Esophagus muscularis mucosa (tissue), 4 donors: ENCODE data around the gene UMPS. TPM values are rescaled to one million over a fixed set of nuclear protein-coding genes. Genes with fewer than 3 reads are reported as not detected.

ENCODE experiments used
- DNase-seq: peaks from one replicate; pipeline ENCODE4 v3.0.0-alpha.2; 2017; ENCODE audit errors: extremely low spot score
- H3K27ac ChIP-seq, 4 donors: fragments of 200-600 bp; sonication (generic); replicated peaks in 1 of 4; 1 replicate in 3 of 4; 2 replicates in 1 of 4; pipeline ENCODE4 v1.5.1; 2016 to 2019; ENCODE audit warnings: mild to moderate bottlenecking in 1 of 4
- H3K27me3 ChIP-seq, 4 donors: fragments of 200-600 bp; sonication (generic); one replicate each; pipeline versions ENCODE4 v1.5.1 to v1.6.0; 2016 to 2019
- H3K36me3 ChIP-seq, 4 donors: fragments of 200-600 bp; sonication (generic); one replicate each; pipeline ENCODE4 v1.5.1; 2016 to 2019
- H3K4me1 ChIP-seq, 4 donors: fragments of 200-600 bp; sonication (generic); one replicate each; pipeline ENCODE4 v1.5.1; 2016 to 2019
- H3K4me3 ChIP-seq, 4 donors: fragments of 200-600 bp; sonication (generic); 1 replicate in 2 of 4; 2 replicates in 2 of 4; pipeline ENCODE4 v1.5.1; 2016 to 2019; ENCODE audit warnings: mild to moderate bottlenecking in 4 of 4, moderate library complexity in 1 of 4
- H3K9me3 ChIP-seq, 4 donors: fragments of 200-600 bp; sonication (generic); 1 replicate in 3 of 4; 2 replicates in 1 of 4; pipeline ENCODE4 v1.5.1; 2016 to 2019
- CTCF ChIP-seq, 3 experiments: fragments of 200-600 bp in 2 of 3; fragments of 450-650 bp in 1 of 3; sonication (generic) in 2 of 3; IDR thresholded peaks; one replicate each; pipeline ENCODE4 v1.5.1; 2017 to 2019; ENCODE audit warnings: antibody characterized with exemption in 3 of 3, mild to moderate bottlenecking in 2 of 3, moderate library complexity in 1 of 3
- EP300 ChIP-seq: sonication (generic); formaldehyde crosslinking; IDR thresholded peaks from one replicate; pipeline ENCODE4 v1.6.1; 2017; ENCODE audit warnings: antibody characterized with exemption
- POLR2A ChIP-seq: fragments of 450-650 bp; IDR thresholded peaks from one replicate; pipeline ENCODE4 v1.6.1; 2017; ENCODE audit warnings: antibody characterized with exemption, moderate library complexity, mild to moderate bottlenecking, low read depth
- POLR2AphosphoS5 ChIP-seq, 2 donors: sonication (generic); formaldehyde crosslinking; IDR thresholded peaks; one replicate each; pipeline ENCODE4 v1.6.1; 2017; ENCODE audit warnings: antibody characterized with exemption in 2 of 2
- WGBS: methylation state at CpG from one replicate; pipeline ENCODE4 v1.1.5; 2018; 5-methylcytosine and 5-hydroxymethylcytosine counted together
- intact Hi-C: fragments of 100-400 bp; cut with DNase I; formaldehyde crosslinking; loops from one replicate; pipeline ENCODE4 v1.15.1; 2023
- total RNA-seq, 4 donors: library from RNA; depleted of rRNA; stranded (reverse); fragments of >200 nt; gene quantifications; one replicate each; pipeline versions ENCODE4 v1.1.0 to v1.2.1, GENCODE V29; 2016

The UMPS gene
- total RNA-seq, 4 donors from 2014 or later: 9.1 to 34.3 (median 21.1) TPM

GRCh38 chr3:124698030-124698770 lies 32.1 kb upstream of the UMPS start:
- H3K4me1 ChIP-seq: no peaks in the 10 kb centered on the region
- WGBS: 91% methylated on average over 10 of the region's 12 CpGs
- no peaks in the 10 kb centered on the region for H3K9me3 ChIP-seq
- intact Hi-C loops: no loop called here
- H3K27ac ChIP-seq: no peak overlapping the region
- H3K36me3 ChIP-seq: peaks cover 0 to 21% (median 0%) of the 10 kb centered on the region in 4 donors
- no peak for DNase-seq
- H3K27me3 ChIP-seq: no peaks in the 10 kb centered on the region
- H3K4me3 ChIP-seq: no peak overlapping the region
- TF ChIP-seq CTCF (IDR thresholded peaks at IDR 0.05) (no peak), POLR2AphosphoS5 (IDR thresholded peaks at IDR 0.05) (no peak)

GRCh38 chr3:124699051-124699450 lies 31.2 kb upstream of the UMPS start:
- no peaks in the 10 kb centered on the region for H3K27me3 ChIP-seq
- peaks cover 0 to 21% (median 0%) of the 10 kb centered on the region in 4 donors for H3K36me3 ChIP-seq
- intact Hi-C loops: no loop called here
- 100% methylated on average over 1 of the region's 1 CpG for WGBS
- no peak overlapping the region for H3K4me3 ChIP-seq
- TF ChIP-seq EP300: no peak
- TF ChIP-seq CTCF (IDR thresholded peaks at IDR 0.05): no peak
- TF ChIP-seq POLR2A: no peak
- no peak for TF ChIP-seq POLR2AphosphoS5 (IDR thresholded peaks at IDR 0.05)
- no peak overlapping the region for H3K27ac ChIP-seq
- no peaks in the 10 kb centered on the region for H3K4me1 ChIP-seq
- DNase-seq: no peak
- no peaks in the 10 kb centered on the region for H3K9me3 ChIP-seq

- TF ChIP-seq CTCF (IDR thresholded peaks at IDR 0.05): no peak
- TF ChIP-seq POLR2AphosphoS5 (IDR thresholded peaks at IDR 0.05): no peak
- no peak for TF ChIP-seq POLR2A
- no peak for TF ChIP-seq EP300
- Histone ChIP-seq H3K4me3 (no peak overlapping the region), H3K27ac (no peak overlapping the region), H3K9me3 (no peaks in the 10 kb centered on the region), H3K27me3 (no peaks in the 10 kb centered on the region), H3K4me1 (no peaks in the 10 kb centered on the region), H3K36me3 (peaks cover 0 to 18% (median 0%) of the 10 kb centered on the region in 4 donors)
- DNase-seq: no peak
- WGBS: 77% methylated on average over 12 of the region's 12 CpGs
- intact Hi-C loops: no loop called here
Measured at GRCh38 chr3:124699686-124700396, 30.4 kb upstream of the UMPS start.

- intact Hi-C loops: no loop called here
- Histone ChIP-seq H3K9me3 (no peaks in the 10 kb centered on the region), H3K4me3 (no peak overlapping the region), H3K36me3 (peaks cover 0 to 17% (median 0%) of the 10 kb centered on the region in 4 donors), H3K27me3 (no peaks in the 10 kb centered on the region), H3K27ac (no peak overlapping the region), H3K4me1 (no peaks in the 10 kb centered on the region)
- TF ChIP-seq CTCF (IDR thresholded peaks at IDR 0.05): no peak
- no peak for TF ChIP-seq POLR2AphosphoS5 (IDR thresholded peaks at IDR 0.05)
- no peak for TF ChIP-seq POLR2A
- no peak for TF ChIP-seq EP300
- 85% methylated on average over 12 of the region's 15 CpGs for WGBS
- DNase-seq: no peak
Measured at GRCh38 chr3:124700880-124701684, 29.2 kb upstream of the UMPS start.
